ENCODE data around the gene ROR2.

Gene ROR2

DNA sequence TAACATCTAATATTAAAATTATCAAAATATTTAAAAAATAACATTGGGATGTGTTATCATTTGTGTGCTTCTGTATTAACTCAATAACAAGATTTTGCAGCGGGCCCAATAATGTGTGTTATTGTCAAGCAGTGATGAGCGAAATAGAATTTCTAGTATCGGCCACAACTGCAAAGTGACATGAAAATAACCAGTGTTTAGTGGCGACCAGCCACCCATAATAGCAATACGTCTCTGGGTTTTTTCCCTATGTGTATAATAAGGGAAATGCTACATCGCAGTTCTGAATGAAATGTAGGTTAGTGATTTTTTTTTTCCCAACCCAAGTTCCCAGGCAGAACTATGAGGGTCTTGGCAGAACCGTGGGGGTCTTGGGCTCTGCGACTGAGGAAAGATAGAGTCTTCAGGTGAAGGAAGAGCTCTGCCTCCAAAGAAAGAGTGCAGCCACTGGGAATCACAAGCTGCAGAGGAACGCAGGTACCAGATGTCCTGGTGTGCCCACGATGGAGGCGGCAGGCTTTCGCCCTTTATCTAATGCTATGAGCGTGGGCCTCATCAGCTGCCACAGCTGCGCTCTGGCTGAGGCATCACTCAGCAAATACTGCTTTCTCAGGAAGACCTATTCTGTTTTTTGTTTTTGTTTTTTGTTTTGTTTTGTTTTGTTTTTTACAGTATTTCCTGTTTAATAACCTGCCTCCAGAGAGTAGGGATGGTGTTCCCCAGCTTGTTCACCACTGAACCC is 235.0 kb downstream of the ROR2 start:
- DNase-seq (ENCODE audit: low spot score) = no peak

DNA sequence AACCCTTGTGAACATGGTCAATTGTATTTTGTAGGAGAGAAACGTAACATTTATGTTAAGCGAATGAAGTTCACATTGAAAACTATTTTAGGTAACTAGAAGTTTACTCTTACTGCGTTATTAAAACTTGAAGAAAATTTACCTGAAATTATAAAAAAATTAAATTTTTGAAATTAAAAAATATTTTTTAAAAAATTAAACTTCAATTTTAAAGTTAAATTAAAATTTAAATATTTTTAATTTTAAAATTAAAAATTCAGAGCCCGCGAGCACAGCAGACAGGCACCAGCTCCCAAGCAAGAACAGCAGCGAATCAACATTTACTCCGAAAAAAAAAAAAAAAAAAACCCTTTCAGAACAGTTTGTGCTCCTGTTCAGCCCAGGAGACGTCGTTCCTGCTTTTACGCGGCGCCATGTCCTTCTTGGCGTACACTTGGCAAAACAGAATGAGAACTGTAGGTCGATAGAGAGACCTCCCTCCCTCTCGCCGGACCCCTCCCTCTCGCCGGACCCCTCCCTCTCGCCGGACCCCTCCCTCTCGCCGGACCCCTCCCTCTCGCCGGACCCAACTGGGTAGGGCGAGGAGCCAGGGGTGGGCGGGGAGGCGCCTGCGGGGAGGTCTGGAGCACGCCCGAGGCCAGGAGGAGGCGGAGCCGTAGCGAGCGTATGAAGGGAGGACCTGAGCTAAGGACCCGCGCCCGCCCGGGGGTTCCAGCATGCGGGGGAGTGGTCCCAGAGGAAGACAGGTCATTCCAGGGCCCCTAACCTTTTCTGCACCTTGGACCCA is 235.8 kb downstream of the ROR2 start:
- peak; percentile 50 for DNase-seq (ENCODE audit: low spot score)

DNA sequence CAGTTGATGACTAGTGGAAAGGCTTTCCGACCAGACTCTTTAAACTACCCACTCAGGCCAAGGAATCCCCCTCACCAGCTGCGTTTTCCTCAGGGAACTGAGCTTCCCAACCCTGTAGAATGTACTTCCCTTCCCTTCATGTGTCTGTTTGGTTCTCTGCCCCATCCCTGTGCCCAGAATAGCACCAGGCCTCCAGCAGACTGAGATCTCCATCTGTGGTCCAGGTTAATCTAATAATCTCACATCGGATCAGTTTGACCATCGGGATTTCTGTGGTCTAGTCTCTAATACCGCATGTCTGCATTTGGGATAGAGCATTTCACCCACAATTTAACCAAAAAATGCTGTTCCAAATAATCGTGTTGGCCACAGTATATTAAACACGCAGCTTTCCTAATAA is 237.2 kb downstream of the ROR2 start:
- no peak for DNase-seq (ENCODE audit: low spot score)

DNA sequence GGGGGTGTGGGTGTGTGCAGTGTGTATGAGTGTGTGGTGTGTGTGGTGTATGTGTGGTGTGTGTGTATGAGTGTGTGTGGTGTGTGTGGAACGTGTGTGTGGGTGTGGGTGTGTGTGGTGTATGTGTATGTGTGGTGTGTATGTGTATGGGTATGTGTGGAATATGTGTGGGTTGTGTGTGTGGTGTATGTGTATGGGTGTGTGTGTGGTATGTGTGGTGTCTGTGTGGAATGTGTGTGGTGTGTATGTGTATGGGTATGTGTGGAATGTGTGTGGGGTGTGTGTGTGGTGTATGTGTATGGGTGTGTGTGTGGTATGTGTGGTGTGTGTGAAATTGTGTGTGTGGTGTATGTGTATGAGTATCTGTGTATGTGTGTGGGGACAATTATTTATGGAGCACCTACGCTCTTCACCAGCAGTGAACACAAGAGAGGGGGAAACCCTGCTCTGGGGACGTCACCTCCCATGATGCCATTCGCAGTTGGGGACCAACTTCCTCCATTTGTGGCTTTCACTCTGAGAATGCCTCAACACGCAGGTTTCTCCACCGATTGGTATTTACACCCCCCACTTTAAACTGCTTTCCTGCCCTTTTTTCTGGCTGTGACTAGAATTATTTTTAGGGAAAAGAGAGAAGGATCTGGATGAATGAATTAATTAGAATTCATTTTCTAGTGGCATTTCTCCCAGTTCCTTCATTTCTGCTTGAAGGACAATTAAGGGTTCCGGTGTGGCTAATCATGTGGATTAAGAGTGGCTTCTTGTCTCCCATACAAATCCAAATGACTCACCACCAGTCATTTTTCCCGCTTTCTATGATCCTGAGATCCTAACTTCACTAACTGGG is 238.1 kb downstream of the ROR2 start:
- DNase-seq (ENCODE audit: low spot score) = peak; percentile 89

DNA sequence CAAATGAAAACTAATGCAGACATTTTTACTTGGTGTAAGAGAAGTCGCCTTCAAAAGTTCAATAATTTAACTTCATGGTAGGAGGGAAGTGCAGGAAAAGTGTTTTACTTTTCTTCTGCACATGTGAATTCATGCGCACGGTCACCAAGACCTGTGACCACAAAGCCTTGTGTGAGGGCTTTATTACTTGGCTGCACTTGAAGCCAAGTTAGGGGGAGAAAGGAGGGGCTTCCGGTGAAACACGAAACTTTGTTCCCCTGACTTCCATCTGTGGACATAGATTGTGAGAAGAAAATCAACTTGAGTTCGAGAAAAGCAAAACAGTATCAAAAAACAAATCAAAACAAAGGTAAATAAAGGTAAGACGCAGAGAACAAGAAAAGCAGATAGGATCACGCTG is 239.9 kb downstream of the ROR2 start:
- DNase-seq (ENCODE audit: low spot score) = no peak

DNA sequence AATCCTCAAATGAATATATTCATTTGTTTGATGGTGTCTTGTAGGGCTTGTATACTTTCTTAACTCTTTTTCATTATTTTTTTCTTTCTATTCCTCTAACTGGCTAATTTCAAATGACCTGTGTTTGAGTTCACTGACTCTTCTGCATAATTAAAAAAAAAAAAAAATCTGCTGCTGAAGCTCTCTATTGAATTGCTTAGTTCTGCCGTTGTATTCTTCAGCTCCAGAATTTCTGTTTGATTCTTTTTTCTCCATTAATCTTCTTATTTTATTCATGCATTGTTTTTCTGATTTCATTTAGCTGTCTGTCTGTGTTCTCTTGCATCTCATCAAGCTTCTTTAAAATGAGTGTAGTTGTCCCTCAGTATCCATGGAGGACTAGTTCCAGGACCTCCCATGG is 244.6 kb downstream of the ROR2 start:
- no peak for DNase-seq (ENCODE audit: low spot score)

DNA sequence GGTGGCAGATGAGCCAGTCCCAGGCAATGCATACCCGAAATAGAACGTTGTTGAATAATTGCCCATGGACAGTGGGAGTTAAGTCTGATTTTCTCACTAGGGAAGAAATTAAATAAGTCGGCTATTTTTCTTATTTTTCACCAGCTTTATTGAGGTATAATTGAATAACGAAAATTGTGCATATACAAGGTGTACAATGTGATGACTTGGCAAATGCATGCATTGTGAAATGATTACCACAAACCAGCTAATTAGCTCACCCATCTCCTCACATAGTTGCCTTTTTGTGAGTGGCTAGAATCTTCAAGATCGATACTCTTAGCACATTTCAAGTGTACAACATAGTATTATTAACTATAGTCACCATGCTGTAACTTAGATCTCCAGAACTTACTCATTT is 249.6 kb downstream of the ROR2 start:
- DNase-seq (ENCODE audit: low spot score) = no peak

DNA sequence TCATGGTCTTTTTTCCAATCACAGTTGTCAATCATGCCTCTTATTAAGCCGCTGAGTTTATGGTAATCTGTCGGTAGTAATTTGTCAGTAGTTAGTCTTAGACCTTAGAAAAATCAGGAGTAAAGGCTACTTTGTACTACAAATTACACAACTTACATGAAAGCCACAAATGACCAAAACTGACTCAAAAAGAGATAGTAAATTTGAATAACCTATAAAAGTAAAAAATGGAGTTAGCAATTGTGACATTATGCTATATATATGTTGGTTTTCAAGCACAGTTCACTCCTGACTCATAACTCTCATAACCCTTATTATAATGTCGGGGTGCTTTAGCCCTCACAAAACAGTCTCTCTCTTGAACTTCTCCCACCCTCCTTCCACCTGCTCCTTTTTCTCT is 251.8 kb downstream of the ROR2 start:
- peak; percentile 16 for DNase-seq (ENCODE audit: low spot score)

DNA sequence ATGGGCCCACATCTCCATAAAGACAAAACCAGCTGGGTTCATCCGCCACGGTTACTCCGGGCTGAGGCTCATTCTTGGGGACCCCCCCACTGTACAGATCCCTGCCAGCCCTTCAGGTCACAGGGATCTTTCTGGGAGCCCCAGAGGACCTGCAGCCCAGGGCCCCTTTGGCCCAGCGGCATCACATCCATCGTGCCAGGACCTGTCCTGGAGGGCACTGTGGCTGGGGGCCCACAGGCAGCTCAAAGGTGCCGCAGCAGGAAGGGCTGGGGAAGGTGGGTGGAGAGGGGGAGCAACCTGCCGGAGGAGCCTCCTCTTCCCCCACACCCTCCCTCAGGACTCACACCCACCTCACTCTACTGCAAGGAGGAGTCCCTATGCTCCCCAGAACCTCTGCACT is 252.8 kb downstream of the ROR2 start:
- DNase-seq (ENCODE audit: low spot score) = no peak

DNA sequence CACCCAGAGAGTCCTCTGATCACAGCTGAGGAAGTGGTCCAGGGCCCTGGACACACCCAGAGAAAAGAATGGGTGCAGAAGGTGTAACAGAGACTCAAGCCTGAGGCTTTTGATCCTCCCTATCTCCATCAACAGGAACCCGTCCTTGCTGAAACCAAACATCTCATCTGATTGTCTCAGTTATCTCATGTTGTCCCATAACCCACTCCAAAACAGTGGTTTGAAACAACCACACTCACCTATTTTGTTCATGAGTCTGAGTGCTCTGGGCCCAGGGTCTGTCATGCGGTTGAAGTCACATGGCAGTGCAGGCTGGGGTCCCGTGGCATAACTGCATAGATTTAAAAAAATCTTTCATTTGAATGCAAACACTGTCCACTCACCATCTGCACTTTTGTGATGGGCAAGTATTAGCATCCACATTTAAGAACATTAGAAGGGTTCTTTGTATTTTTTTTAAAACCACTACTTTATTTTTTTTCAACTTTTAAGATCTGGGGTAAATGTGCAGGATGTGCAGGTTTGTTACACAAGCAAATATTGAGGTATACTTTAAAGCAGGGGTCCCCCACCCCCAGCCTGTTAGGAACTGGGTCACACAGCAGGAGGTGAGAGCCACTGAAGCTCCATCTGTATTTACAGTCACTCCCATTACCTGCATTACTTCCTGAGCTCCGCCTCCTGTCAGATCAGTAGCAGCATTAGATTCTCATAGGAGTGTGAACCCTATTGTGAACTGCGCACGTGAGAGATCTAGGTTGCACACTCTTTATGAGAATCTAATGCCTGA is 255.8 kb downstream of the ROR2 start:
- DNase-seq (ENCODE audit: low spot score) = no peak

DNA sequence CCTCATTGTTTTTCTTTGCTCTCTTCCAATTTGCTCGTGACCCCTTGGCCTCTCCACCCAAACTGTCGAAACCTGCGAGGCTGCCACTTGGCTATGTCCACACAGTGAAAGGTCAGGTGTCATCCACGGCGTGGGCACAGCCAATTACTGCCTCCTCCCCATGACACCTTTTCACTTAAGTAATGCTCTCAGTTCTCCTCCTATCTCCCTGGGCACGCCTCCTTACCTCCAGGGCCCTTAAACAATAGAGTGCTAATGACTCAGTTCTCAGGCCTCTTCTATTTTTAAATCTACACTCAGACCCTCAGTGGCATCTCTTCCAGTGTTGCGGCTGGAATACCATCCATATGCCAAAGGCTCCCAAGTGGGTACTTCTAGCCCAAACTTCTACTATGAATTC is 256.8 kb downstream of the ROR2 start:
- DNase-seq (ENCODE audit: low spot score) = no peak

DNA sequence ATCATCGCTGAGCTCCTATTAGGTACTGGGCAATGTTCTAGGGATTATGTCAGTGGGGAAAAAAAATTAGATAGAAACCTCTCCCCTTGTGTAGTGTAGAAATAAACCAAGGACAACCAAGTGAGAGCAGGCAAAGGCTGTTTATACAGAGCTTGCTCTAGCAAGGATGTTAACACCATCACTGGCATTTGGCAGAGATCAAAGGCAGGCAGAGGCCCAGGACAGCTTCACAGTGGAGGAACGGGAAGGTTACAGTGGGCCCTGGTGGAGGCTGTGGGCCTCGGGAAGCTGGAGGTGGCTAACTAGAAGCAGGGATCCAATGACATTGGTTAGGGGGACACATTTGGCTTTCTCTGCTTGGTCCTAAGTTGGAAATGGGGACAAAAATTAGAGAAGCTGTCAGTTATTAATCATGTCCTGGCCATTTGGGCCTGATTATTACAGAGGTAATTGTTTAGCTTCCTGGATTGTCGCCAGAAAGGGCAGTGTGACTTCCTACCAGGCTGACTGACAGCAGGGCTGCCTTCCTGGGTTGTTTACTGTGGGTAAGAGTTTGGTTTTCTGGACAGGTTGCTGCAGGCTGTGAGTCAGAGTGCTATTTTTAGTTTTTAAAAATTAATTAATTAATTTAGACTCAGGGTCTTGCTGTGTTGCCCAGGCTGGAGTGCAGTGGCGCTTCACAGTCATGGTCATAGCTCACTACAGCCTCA is 259.3 kb downstream of the ROR2 start:
- DNase-seq (ENCODE audit: low spot score) = no peak

DNA sequence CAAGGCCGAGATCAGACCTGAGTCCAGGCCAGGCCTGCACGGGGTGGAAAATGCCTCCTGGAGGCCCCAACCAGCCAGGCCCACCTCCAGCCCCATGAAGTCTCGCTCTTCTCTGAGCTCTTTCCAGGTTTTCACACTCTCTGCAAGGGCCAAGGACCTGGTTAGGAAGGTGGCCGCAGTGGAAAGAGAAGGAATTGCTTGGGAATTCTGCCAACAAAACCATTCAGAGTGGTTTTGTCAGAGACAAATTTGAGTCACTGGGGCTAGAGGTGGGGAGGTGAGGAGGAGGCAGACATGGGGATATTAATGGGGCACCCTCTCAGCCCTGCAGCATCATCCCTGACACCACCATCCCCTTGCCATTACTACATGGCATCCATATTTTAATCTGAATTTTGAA is 261.0 kb downstream of the ROR2 start:
- no peak for DNase-seq (ENCODE audit: low spot score)

DNA sequence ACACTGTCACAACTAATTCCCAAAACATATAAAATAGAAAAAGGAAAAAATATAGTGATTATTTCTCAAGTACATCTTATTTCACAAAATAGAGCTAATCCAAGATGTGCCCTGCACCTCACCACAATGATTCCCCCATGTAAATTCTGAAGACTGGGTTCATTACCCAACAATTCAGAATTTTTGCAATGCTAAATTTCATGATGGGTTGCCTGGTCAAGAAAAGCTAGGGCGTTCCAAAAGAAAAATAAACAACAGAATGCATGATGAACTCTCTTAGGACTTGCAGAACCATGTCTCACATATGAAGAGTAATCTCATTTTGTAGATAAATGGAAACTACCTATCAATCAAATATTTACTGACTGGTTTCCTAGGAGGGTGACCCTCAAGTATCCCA is 266.8 kb downstream of the ROR2 start:
- no peak for DNase-seq (ENCODE audit: low spot score)

DNA sequence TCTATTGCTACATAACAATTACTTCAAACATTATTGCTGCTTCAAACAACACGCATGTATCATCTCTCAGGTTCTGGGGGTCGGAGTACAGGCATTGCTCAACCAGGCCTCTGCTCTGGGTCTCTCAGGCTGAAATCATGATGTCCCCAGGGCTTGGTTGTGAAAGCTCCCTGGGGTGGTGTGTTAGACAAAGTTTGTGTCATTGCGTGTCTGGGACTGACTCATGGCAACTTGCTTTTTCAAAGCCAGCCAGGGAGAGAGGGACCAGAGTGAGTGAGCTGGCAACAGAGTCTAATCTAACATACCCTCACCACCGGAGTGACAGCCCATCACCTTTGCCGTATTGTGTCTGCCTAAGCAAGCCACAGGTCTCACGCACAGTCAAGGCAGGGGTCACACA is 267.2 kb downstream of the ROR2 start:
- DNase-seq (ENCODE audit: low spot score) = no peak

DNA sequence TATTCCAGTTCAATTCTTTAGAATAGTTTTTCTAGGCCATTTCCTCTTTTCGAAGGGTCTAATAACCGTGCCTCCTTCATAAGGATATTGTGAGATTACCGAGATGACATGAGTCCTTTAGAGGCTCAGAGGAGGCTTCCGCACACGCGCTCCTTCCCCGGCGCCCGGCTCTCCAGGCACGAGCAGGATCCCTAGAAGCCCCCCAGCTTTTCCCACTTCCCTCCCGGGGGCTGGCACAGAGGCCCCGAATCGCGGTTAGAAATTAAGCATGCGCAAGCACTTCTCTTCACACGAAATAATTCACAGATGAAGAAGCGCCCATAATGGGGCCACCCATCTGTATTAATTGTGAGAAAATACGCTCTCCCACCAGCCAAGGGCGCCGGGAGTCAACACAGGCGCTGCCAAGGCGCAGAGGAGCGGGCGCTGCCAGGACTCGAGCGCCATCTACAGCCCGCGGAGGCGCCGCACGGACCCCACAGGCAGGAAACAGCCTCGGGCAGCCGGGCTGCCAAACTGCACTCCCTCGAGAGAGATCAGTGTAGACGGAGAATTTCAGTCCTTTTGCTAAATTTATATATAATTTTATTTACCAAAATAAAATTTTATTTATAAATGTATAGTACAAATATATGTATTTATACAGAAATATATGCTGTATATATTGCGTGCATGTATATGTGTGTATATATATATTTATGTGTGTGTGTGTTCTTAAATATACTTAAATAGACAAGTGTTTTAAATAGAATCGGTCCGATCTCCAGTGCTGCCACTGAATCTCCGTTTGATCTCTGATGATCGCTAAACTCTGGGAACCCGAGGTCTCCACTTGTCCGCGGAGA is 268.3 kb downstream of the ROR2 start:
- DNase-seq (ENCODE audit: low spot score) = peak; percentile 77

DNA sequence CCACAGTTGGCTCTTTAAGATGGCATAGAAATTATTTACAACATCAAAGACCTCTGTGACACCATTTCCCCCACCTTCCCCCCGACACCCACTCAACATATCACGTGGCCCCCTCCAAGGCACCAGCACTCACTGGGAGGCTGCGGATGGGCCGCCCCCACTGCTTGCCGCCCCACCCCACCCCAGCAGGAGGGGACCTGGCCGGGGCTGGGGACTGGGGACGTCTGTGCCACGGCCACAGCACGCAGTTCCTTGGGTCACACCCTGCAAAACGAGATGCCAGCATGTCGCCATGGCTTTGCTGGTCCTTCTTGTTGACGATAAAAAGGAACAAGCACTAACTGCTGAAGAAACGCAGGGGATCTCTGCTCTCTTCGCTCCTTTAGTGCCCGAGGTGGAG is 269.0 kb downstream of the ROR2 start:
- DNase-seq (ENCODE audit: low spot score) = no peak

DNA sequence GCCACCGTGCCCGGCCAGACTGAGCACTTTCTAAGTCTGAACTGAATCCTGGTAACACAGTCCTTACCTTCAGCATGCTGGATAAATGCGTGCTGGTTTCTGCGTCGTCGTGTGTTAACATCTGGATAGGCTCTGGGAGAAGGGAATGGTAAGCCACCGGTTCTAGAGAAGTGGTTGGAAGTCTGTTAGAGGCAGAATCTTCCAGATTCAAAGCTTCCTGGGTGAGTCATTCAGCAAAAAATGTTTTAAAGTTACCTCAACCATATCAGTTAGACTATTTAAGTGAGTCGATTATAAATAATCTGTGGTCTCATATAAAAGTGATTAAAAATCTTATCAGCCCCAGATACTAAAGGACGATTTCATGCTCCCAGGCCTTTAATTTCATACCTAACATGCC is 269.9 kb downstream of the ROR2 start:
- DNase-seq (ENCODE audit: low spot score) = no peak

DNA sequence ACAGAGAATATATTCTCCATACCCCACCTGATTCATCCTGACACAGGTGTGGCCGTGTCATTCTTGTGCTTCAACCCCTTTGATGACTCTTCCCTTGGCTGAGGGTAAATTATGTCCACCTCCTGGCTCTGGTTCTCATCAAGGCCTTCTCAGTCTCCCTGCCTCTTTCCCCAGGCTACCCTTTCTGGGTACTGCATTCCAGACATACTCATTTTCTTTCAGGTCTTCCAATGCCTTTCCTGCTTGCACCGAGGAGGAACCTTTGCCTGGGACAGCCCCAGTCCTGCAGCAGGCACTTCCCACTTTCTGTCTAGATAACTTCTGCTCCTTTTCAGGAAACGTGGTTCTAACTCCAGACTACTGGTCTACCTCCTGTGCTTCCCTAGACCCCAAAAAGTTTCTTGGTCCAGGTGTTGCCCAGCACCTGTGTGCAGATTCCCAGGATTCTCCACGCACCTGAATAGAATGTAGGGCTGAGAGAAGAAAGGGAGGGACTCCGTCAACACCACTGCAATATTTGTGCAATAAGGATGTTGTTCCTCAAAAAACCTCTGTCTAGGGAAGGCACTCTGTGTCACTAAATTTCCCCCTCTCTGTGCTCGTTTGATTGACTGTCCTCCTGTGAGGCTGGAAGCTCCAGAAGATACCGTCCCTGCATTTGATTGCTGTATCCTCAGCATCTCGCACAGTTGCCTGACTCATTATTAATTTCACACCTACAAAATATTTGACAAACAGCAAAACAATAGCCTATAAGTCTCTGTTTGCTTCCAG is 271.0 kb downstream of the ROR2 start:
- DNase-seq (ENCODE audit: low spot score) = no peak

Data from activated CD4-positive, alpha-beta T cell treated with anti-CD3 and anti-CD28 coated beads, Interleukin-2, Interleukin-4, amounts not matched to agents 100 ng/mL and 50 ng/mL, durations not matched to agents 16 hours and 8 hours (primary cell).